Vagina (tissue), 2 donors: ENCODE data around the gene TNFSF10. TPM values are rescaled to one million over a fixed set of nuclear protein-coding genes. Genes with fewer than 3 reads are reported as not detected.
"Not testable (repeated sequence)": the region's sequence is repeated elsewhere in the genome, so short reads cannot be mapped to it uniquely, and the experiment has no call there.

Experiments used
- DNase-seq, 2 donors: peaks; one replicate each; pipeline ENCODE4 v3.0.0-alpha.2; 2017; ENCODE audit errors: extremely low spot score in 2 of 2
- H3K27ac ChIP-seq: fragments of 200-600 bp; sonication (generic); one replicate; pipeline ENCODE4 v1.5.1; 2019
- H3K27me3 ChIP-seq: fragments of 200-600 bp; sonication (generic); one replicate; pipeline ENCODE4 v1.5.1; 2019
- H3K36me3 ChIP-seq, 2 donors: fragments of 200-600 bp; sonication (generic); one replicate each; pipeline ENCODE4 v1.5.1; 2017 to 2019
- H3K4me1 ChIP-seq: fragments of 200-600 bp; sonication (generic); one replicate; pipeline ENCODE4 v1.5.1; 2019
- H3K4me3 ChIP-seq, 2 donors: fragments of 200-600 bp; sonication (generic); 1 replicate in 1 of 2; 2 replicates in 1 of 2; pipeline ENCODE4 v1.5.1; 2016 to 2019
- H3K9me3 ChIP-seq: fragments of 200-600 bp; sonication (generic); one replicate; pipeline ENCODE4 v1.5.1; 2019
- POLR2A ChIP-seq, 2 donors: fragments of 450-650 bp; IDR thresholded peaks; one replicate each; pipeline ENCODE4 v1.6.1; 2017; ENCODE audit warnings: antibody characterized with exemption in 2 of 2, mild to moderate bottlenecking in 2 of 2, moderate library complexity in 2 of 2
- POLR2AphosphoS5 ChIP-seq, 2 donors: sonication (generic); formaldehyde crosslinking; IDR thresholded peaks; one replicate each; pipeline ENCODE4 v1.9.0; 2017; ENCODE audit warnings: antibody characterized with exemption in 2 of 2, mild to moderate bottlenecking in 2 of 2, low read depth in 1 of 2; ENCODE audit not compliant: insufficient read depth in 1 of 2
- intact Hi-C: fragments of 100-400 bp; cut with DNase I; formaldehyde crosslinking; loops from one replicate; pipeline ENCODE4 v1.15.1; 2023
- total RNA-seq: library from RNA; depleted of rRNA; stranded (reverse); fragments of >200 nt; gene quantifications from one replicate; pipeline ENCODE4 v1.2.3, GENCODE V29; 2016
- TF ChIP-seq, protein P1 (sequence below), 3 experiments: fragments of 450-650 bp in 2 of 3; fragments of 200-600 bp in 1 of 3; sonication (generic) in 1 of 3; IDR thresholded peaks; one replicate each; pipeline ENCODE4 v1.5.1; 2017 to 2019; ENCODE audit warnings: antibody characterized with exemption in 3 of 3, mild to moderate bottlenecking in 2 of 3, moderate library complexity in 2 of 3

The TNFSF10 gene
- total RNA-seq, 1 donor from 2014 or later: 92.8 TPM

DNA sequence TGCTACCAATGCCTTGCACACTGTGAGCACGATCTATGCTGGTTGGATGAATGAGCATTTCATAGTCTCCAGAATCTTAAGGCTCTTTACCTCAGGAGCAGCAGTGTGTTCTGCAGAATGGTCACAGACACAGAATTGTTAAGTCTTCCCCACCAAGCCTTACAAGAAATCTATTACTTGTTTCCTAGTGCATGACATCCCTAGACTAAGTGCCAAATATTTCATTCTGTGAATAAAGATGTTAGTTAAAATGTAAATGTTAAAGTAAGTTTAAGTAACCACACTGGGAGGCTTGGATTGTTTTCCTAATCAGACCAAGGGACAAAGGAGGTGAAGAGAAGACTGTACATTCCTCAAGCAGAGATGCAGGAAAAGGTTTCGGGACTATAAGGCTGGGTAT, 4.1 kb upstream of the TNFSF10 start:
- no peak overlapping the region for H3K4me3 ChIP-seq
- peaks cover 10% of the 10 kb centered on the region for H3K4me1 ChIP-seq
- intact Hi-C loops: no loop called here
- H3K9me3 ChIP-seq: no peaks in the 10 kb centered on the region
- TF ChIP-seq, protein P1, sequence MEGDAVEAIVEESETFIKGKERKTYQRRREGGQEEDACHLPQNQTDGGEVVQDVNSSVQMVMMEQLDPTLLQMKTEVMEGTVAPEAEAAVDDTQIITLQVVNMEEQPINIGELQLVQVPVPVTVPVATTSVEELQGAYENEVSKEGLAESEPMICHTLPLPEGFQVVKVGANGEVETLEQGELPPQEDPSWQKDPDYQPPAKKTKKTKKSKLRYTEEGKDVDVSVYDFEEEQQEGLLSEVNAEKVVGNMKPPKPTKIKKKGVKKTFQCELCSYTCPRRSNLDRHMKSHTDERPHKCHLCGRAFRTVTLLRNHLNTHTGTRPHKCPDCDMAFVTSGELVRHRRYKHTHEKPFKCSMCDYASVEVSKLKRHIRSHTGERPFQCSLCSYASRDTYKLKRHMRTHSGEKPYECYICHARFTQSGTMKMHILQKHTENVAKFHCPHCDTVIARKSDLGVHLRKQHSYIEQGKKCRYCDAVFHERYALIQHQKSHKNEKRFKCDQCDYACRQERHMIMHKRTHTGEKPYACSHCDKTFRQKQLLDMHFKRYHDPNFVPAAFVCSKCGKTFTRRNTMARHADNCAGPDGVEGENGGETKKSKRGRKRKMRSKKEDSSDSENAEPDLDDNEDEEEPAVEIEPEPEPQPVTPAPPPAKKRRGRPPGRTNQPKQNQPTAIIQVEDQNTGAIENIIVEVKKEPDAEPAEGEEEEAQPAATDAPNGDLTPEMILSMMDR (IDR thresholded peaks at IDR 0.05): no peak
- TF ChIP-seq POLR2A (IDR thresholded peaks at IDR 0.05) (no peak), POLR2AphosphoS5 (IDR thresholded peaks at IDR 0.05; ENCODE audit: insufficient read depth in 1 of 2, low read depth in 1 of 2) (no peak)
- no peak for DNase-seq
- H3K36me3 ChIP-seq: no peaks in the 10 kb centered on the region
- H3K27ac ChIP-seq: no peak overlapping the region
- H3K27me3 ChIP-seq: no peaks in the 10 kb centered on the region

DNA sequence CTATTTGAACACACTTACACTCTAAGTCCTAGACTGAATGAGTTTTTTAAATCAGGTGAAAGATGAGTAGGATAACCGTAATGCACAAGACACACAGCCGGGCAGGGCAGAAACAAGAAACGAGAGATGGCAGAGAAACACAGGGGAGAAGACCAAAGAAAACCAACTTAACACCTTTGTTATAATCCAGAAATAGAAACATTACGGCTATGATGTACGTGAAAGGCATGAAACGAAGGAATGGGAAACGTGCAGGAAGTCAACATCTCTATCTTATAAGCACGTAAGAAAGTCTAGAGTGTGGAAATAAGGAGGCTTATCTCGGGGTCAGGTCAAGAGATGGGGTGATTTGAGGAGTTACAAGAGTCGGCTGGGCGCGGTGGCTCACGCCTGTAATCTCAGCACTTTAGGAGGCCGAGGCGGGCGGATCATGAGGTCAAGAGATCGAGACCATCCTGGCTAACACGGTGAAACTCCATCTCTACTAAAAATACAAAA, 1.9 kb upstream of the TNFSF10 start:
- Histone ChIP-seq H3K27ac (peak overlapping the region; percentile 85), H3K36me3 (no peaks in the 10 kb centered on the region), H3K27me3 (no peaks in the 10 kb centered on the region), H3K4me1 (peaks cover 17% of the 10 kb centered on the region), H3K9me3 (no peaks in the 10 kb centered on the region), H3K4me3 (no peak overlapping the region)
- no peak for TF ChIP-seq POLR2AphosphoS5 (IDR thresholded peaks at IDR 0.05; ENCODE audit: insufficient read depth in 1 of 2, low read depth in 1 of 2)
- TF ChIP-seq, protein P1 (IDR thresholded peaks at IDR 0.05): no peak
- TF ChIP-seq POLR2A (IDR thresholded peaks at IDR 0.05): no peak
- intact Hi-C loops: no loop called here
- DNase-seq: no peak

DNA sequence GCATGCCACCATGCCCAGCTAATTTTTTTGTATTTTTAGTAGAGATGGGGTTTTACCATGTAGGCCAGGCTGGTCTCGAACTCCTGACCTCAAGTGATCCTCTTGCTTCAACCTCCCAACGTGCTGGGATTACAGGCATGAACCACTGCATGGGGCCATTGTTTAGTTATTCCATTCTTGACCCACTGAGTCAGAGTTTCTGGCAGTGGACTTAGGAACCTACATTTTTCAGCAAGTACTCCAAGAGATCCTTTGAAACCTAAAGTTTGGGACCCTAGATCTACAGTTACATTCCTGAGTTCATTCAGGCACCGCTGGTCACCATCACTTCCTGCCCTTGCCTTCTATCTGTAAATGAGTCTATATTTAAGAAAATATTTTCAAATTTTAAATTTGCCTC, 1.4 kb upstream of the TNFSF10 start:
- peak overlapping the region; percentile 85 for H3K27ac ChIP-seq
- peaks cover 22% of the 10 kb centered on the region for H3K4me1 ChIP-seq
- H3K4me3 ChIP-seq: no peak overlapping the region
- H3K36me3 ChIP-seq: no peaks in the 10 kb centered on the region
- DNase-seq: no peak
- H3K9me3 ChIP-seq: no peaks in the 10 kb centered on the region
- TF ChIP-seq POLR2AphosphoS5 (IDR thresholded peaks at IDR 0.05; ENCODE audit: insufficient read depth in 1 of 2, low read depth in 1 of 2) (no peak), POLR2A (IDR thresholded peaks at IDR 0.05) (no peak)
- TF ChIP-seq, protein P1 (IDR thresholded peaks at IDR 0.05): no peak
- H3K27me3 ChIP-seq: no peaks in the 10 kb centered on the region
- intact Hi-C loops: no loop called here

DNA sequence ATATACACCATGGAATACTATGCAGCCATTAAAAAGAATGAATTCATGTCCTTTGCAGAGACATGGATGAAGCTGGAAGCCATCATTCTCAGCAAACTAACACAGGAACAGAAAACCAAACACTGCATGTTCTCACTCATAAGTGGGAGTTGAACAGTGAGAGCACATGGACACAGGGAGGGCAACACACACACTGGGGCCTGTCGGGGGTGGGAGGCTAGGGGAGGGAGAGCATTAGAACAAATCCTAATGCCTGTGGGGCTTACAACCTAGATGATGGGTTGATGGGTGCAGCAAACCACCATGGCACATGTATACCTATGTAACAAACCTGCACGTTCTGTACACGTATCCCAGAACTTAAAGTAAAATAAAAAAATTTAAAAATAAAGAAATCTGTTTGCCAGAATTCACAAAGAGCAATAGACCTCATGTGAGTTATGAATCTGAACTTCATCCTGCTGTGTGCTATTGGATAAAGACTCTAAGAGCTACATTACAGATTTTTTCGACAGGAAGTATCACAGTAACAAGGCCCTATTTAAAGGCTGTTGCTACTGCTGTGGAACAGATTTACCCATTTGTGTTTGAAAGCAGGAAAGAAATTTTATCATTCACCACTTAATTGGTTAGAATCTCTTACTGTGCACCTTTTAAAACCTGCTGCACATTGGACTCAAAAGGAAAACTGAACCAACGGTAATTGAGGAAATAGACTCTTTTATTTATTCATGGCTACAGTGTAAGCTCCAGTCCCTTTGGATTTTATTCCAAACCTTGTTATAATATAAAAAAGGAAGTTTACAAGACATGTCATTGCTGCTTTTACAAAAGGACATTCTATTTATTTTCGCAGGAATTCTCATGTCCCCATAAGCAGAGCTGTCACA, 1.1 kb downstream of the TNFSF10 start:
- intact Hi-C loops, DNase-seq, H3K9me3 ChIP-seq, H3K27me3 ChIP-seq, H3K36me3 ChIP-seq: not testable (repeated sequence)
- Histone ChIP-seq H3K4me3 (peak overlapping the region; percentile 58 to 60), H3K4me1 (peaks cover 47% of the 10 kb centered on the region), H3K27ac (peak overlapping the region; percentile 85)

DNA sequence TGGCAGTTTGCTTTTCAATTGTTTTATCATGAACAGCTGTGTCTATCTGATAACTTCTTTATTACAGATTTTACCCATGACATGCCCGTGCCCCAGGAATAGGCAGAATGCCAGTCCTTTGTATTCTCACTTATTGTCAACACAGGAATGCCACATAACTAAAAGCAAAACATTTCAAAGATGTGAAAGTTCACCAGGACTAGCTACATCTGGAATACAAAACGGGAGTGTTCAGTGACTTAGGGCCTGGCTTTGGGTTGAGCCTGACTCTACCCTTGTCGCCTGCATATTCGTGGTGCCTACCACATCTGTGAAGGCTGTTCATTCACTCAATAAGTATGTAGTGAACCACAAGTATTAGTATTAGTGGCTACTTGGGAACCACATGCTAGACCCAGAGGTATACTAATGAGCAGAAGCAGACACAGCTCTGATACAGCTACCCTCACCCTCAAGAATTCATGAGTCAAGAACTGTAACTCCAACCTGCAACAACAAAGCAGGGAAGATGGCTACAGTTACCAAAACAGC, 2.9 kb downstream of the TNFSF10 start:
- H3K4me1 ChIP-seq: peaks cover 65% of the 10 kb centered on the region
- TF ChIP-seq, protein P1 (IDR thresholded peaks at IDR 0.05): no peak
- TF ChIP-seq POLR2AphosphoS5 (IDR thresholded peaks at IDR 0.05; ENCODE audit: insufficient read depth in 1 of 2, low read depth in 1 of 2) (no peak), POLR2A (IDR thresholded peaks at IDR 0.05) (no peak)
- no peaks in the 10 kb centered on the region for H3K36me3 ChIP-seq
- no peaks in the 10 kb centered on the region for H3K27me3 ChIP-seq
- H3K9me3 ChIP-seq: no peaks in the 10 kb centered on the region
- H3K4me3 ChIP-seq: peak overlapping the region; percentile 58 to 60
- no peak for DNase-seq
- intact Hi-C loops: no loop called here
- H3K27ac ChIP-seq: peak overlapping the region; percentile 64
